HG03064 (cell line): Measurements from ENCODE around the gene CCDC40.
"Not testable (repeated sequence)": the region's sequence is repeated elsewhere in the genome, so short reads cannot be mapped to it uniquely, and the experiment has no call there.

Source experiments
- ATAC-seq: cut with Tn5 transposase; IDR thresholded peaks from one replicate; pipeline ENCODE4 v1.9.1; 2021; ENCODE audit warnings: low read depth; ENCODE audit not compliant: unreplicated experiment

CCDC40 gene

DNA sequence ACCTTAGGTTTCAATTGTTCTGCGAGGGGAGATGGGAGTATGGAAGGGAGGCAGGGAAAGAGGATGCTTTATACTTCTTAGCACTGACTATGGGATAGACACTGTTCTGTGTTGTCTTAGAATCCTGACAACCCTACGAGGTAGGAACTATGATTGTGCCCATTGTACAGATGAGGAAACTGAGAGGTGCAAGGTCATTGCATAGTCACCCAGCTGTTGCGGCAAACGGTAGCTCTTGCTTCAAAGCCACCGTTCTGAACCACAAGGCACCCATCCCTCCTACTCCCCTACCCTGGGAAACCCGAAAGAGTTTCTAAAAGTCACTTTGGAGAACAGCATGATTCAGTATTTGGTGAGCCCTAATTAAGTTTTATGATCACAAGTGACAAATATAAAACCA, 7.5 kb downstream of the CCDC40 start:
- ATAC-seq: no peak

DNA sequence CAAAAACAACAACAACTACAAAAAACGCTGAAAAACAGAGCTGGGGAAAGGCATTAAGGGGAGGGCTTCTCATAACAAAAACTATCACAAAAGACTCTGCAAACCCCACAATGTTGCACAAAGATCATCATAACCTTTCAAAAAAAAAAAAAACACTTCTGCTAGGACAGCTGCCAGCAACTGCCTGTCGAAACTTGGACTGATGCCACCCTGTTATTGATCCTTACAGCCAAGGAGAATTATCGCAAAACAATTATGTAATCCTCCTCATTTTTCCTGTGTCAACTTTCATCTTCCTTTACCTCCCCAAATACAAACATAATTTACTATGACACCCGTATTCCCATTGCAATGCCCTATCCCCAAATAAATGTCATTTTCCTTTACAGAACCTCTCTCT, 9.3 kb downstream of the CCDC40 start:
- ATAC-seq: no peak

GRCh38 chr17:80046709-80047108, 10.3 kb downstream of the CCDC40 start:
- ATAC-seq: not testable (repeated sequence)

- no peak for ATAC-seq
Measured at GRCh38 chr17:80047176-80047575, 10.7 kb downstream of the CCDC40 start.

- no peak for ATAC-seq
Measured at GRCh38 chr17:80049986-80050385, 13.5 kb downstream of the CCDC40 start.

GRCh38 chr17:80050706-80051105, 14.3 kb downstream of the CCDC40 start:
- ATAC-seq: no peak

DNA sequence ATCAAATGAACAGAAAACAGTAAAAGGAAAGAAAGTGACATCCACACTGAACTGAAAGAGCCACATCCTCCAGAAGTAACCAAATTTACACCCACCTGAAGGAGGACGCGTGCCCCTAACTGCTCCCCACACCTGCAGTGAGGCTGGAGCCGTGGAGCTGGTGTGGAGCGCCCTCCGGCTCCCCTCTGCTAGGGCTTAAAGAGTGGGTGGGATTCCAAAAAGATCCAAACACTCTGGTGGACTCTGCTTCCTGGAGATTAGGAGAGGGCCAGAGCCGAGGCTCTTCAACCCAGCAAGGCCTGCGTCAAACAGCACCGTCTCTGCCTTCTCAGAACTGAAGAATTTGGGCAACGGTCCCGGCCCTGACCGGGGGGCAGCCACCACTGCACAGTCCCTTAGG, 15.2 kb downstream of the CCDC40 start:
- ATAC-seq: no peak

GRCh38 chr17:80053102-80053501, 16.7 kb downstream of the CCDC40 start:
- ATAC-seq: no peak

- ATAC-seq: no peak
Measured at GRCh38 chr17:80055597-80055996, 19.2 kb downstream of the CCDC40 start.

DNA sequence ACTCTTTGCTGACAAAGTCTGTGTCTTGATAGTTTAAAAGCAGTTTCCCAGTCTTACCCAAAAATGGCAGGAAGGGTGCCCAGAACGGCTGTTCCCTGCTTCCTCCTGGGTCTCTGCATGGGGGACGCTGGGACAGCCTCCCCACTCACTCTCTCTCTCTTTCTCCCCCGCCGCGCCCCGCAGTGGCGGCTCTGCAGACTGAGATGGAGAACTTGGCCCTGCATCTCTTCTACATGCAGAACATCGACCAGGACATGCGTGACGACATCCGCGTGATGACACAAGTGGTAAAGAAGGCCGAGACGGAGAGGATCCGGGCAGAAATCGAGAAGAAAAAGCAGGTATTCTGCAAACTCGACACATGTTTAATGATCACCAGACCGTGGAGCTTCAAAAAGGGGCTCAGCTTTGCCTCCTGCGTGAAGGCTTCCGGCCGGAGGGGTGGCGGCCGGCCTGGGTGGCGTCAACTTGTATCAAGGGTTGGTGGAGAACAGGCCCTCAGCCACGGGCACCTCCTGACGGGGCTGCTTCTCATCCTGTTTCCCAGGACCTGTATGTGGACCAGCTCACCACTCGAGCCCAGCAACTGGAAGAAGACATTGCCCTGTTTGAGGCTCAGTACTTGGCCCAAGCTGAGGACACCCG, 22.0 kb downstream of the CCDC40 start:
- ATAC-seq: no peak

DNA sequence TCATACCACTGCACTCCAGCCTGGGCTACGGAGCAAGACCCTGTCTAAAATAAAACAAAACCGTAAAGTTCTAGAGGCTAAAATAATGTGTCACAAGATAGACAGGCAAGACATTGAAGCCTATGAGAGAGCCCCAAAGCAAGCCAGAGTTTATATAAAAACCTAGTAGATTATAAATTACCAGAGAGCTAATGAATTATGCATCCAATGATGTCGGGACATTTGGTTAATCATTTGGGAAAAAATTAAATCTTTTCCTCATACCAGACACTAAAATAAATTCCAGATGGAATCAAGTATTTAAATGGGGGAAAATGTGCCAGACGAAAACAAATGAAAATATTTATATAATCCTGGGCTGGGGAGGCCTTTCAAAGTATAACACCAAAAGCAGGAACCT, 24.2 kb downstream of the CCDC40 start:
- ATAC-seq: no peak

DNA sequence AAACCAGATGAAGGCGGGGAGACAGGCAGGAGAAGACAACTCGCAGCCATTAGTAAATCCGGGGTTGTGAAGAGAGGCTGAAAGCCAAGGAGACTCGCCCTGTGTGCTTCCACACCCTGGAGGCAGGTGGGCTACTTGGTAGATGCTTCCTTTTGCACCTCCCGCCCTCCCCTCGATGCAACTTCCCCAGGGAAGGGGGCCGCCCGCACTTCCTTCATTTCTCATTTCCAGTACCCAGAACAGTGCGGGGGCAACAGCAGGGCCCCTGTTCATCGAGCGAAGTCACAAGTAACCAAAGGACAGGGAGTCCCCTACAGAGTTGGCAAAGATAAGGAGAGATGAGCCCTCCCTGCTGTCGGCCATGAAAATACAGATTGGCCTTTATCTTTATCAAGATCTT, 25.0 kb downstream of the CCDC40 start:
- ATAC-seq: no peak

- ATAC-seq: no peak
Measured at GRCh38 chr17:80063830-80064585, 27.6 kb downstream of the CCDC40 start.

GRCh38 chr17:80064696-80065095, 28.3 kb downstream of the CCDC40 start:
- ATAC-seq: no peak

DNA sequence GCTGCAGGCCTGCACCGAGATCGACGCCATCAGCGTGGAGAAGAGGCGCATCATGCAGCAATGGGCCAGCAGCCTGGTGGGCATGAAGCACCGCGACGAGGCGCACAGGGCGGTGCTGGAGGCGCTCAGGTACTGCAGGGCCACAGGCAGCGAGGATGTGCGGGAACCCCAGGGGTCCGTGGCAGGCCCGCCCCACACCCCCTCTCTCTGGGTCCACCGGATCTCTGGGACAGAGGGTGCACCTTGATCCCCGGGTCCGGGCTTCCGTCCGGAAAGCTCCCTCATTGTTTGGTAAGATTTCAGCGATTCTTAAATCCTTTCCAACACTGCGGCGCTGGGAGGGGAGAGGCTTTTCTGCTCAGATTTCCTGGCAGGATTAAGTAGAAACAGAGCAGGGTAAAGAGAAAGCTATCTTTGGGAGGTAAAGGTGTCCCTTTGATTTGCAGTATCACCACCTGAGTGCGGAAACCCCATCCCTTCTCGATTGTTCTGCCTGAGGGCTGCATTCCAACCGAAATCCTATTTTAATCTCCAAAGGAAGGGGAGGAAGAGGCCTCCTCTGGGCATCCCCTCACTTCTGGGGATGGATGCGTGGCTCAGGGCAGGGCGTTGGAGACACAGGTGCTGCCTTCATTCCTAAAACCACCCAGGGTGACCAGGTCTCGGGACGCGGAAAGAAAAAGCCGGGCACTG, 29.2 kb downstream of the CCDC40 start:
- ATAC-seq: no peak

- no peak for ATAC-seq
Measured at GRCh38 chr17:80067393-80067986, 31.0 kb downstream of the CCDC40 start.

DNA sequence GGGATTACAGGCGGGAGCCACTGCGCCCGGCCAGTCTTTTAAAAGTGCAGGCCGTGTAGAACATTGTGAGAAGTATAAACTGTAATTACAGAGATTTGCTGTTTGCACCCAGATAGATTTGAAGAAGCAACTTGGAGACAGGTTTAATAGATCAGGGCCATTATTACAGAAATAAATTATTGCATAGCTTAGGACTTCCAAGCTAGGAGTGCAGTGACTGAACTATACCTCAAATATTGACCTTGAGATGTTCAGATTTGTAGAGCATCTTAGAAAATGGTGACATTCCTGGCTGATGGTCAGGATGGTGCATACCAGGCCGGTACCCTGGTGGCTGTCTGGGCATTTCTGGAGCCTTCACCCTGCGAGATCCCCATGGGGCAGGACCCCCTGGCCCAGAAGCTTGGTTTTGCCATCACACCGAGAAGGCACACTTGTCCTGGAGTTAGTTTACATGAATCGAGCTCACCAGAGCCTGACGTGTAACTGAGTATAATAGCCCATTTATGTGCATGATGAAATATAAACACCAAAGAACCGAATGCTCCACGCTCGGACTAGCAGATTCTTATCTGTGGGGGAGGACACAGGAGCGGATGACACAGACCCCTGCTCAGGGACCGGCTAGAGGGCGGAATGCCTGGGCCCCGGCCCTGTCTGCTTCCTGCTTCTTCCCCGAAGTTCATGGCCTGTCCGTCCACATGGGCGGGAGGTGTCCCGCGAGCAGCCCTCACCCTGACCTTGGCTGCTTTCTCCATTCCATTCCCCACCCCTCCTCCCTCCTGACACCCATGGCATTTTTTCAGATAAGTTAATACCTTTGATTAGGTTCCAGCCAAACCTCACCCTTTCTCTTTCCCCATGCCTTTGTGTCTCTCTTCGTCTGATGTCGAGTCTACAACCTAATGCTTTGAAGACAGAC, 32.1 kb downstream of the CCDC40 start:
- no peak for ATAC-seq

DNA sequence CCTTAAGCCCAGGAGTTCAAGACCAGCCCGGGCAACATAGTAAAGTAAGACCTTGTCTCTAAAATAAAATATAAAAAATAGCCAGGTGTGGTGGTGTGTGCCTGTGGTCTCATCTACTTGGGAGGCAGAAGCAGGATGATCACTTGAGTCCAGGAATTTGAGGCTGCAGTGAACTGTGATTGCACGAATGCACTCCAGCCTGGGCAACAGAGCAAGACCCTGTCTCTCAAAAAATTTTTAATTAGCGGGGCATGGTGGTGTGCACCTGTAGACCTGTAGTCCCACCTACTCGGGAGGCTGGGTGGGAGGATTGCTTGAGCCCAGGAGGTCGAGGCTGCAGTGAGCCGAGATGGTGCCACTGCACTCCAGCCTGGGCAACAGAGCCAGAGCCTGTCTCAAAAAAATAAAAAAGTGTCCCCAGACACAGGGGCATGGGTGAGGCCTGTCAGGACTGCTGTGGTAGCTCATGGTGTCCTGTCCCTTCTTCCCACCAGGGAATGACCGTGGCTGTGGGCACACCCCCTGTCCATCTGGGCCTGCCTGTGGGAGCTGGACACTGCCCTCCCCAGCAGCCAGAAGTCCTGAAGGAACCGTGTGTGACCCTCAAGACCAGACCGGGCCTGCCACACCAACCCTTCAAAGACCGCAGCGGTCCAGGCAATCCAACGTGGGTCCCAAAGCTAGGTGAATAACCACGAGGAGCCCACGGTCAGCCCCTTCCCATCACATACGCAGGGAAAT, 34.1 kb downstream of the CCDC40 start:
- no peak for ATAC-seq

DNA sequence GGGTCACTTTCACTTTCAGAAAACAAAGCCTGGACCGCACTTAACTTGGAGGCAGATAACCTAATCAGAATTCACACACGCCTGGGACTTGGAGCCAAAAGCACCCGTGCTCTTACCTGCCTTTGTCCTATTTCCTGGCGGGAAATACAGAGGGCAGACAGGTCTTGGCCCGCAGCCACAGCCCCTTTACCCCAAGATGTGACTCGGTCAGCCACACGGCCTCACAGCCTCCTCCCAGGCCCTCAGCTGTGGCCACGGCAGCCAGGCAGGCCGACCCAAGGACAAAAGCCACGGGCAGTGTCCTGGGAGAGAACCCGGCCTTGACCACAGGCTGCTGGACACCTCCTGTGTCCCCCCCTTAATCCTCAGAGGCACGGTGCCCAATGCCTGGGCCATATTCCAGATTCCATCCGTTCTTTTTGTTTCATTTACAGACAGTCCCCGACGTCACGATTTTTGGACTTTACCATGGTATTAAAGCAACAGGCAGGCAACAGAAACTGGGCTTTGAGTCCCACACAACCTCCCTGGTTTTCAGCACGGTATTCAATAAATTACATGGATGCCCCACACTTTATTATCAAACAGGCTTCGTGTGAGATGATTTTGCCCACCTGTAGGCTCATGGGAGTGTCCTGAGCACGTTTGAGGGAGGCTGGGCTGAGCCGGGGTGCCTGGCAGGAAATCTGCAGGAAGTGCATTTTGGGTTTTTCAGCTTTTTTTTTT, 34.8 kb downstream of the CCDC40 start:
- ATAC-seq: no peak
